Panc1 (cell line): Measurements from ENCODE around the gene ZNF516.

Experiments used
- POLR2AphosphoS5 ChIP-seq: IDR thresholded peaks from 2 replicates; pipeline ENCODE4 v1.6.1; 2012; ENCODE audit warnings: mild to moderate bottlenecking, low read depth, low read length, moderate library complexity
- REST ChIP-seq, 2 experiments: IDR thresholded peaks; 2 replicates each; pipeline ENCODE4 v1.6.1; 2011 to 2012; ENCODE audit warnings: low read depth in 2 of 2, control low read depth in 1 of 2, low read length in 1 of 2, mild to moderate bottlenecking in 1 of 2, moderate library complexity in 1 of 2; ENCODE audit not compliant: insufficient read depth in 1 of 2
- SIN3A ChIP-seq: IDR thresholded peaks from 2 replicates; pipeline ENCODE4 v1.6.1; 2012; ENCODE audit warnings: low read depth, mild to moderate bottlenecking, low read length, moderate library complexity, borderline replicate concordance; ENCODE audit not compliant: insufficient read depth
- TCF7L2 ChIP-seq: IDR thresholded peaks from 2 replicates; pipeline ENCODE4 v1.6.1; 2011; ENCODE audit warnings: mild to moderate bottlenecking, low read depth, low read length, inconsistent platforms
- TF ChIP-seq, protein P1 (sequence below): fragments of 450-650 bp; IDR thresholded peaks from 2 replicates; pipeline ENCODE4 v1.5.1; 2017; ENCODE audit warnings: mild to moderate bottlenecking

DNA sequence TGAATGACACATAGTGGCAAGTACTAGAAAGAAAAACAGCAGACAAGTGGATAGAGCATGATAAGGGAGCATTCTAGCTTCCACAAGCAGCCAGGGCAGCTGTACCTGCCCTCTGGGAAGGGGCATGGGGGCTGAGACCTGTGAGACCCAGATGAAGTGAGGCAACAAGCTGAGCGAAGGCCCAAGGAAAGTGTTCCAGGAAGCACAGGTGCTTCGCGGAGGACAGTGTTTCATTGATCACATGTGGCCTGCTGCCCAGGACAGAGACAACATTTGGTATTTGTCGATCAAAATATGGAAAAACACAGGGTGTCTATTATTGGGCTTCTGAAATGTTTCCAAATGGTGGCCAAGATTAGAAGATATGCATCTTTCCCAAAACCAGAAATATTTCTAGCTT is 149.1 kb downstream of the ZNF516 start:
- TF ChIP-seq, protein P1, sequence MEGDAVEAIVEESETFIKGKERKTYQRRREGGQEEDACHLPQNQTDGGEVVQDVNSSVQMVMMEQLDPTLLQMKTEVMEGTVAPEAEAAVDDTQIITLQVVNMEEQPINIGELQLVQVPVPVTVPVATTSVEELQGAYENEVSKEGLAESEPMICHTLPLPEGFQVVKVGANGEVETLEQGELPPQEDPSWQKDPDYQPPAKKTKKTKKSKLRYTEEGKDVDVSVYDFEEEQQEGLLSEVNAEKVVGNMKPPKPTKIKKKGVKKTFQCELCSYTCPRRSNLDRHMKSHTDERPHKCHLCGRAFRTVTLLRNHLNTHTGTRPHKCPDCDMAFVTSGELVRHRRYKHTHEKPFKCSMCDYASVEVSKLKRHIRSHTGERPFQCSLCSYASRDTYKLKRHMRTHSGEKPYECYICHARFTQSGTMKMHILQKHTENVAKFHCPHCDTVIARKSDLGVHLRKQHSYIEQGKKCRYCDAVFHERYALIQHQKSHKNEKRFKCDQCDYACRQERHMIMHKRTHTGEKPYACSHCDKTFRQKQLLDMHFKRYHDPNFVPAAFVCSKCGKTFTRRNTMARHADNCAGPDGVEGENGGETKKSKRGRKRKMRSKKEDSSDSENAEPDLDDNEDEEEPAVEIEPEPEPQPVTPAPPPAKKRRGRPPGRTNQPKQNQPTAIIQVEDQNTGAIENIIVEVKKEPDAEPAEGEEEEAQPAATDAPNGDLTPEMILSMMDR, result no peak
- TF ChIP-seq REST (IDR thresholded peaks at IDR 0.05; ENCODE audit: insufficient read depth in 1 of 2, low read depth in 2 of 2, low read length in 1 of 2) (no peak), POLR2AphosphoS5 (no peak), TCF7L2 (no peak), SIN3A (no peak)
